Smooth muscle cell (in vitro differentiated cells): Measurements from ENCODE around the gene TIMM10. TPM values are rescaled to one million over a fixed set of nuclear protein-coding genes. Genes with fewer than 3 reads are reported as not detected.

ENCODE experiments used
- DNase-seq: peaks from one replicate; lab custom pipeline; 2025; ENCODE audit not compliant: unreplicated experiment; lab: John Stamatoyannopoulos, UW
- H2AFZ ChIP-seq: fragments of 200-600 bp; sonication (generic); 2 replicates; pipeline ENCODE4 v1.6.0; 2016; ENCODE audit warnings: antibody characterized with exemption, low read depth, mild to moderate bottlenecking
- H3F3A ChIP-seq: fragments of 200-600 bp; sonication (generic); 2 replicates; pipeline ENCODE4 v1.6.0; 2017; ENCODE audit warnings: antibody characterized with exemption, low read depth
- H3K27ac ChIP-seq: fragments of 200-600 bp; sonication (generic); 2 replicates; pipeline ENCODE4 v1.5.1; 2016; ENCODE audit warnings: low read depth, mild to moderate bottlenecking
- H3K27me3 ChIP-seq: fragments of 200-600 bp; sonication (generic); 2 replicates; pipeline ENCODE4 v1.6.1; 2016; ENCODE audit warnings: low read depth, mild to moderate bottlenecking
- H3K36me3 ChIP-seq: fragments of 200-600 bp; sonication (generic); 2 replicates; pipeline ENCODE4 v1.5.1; 2016; ENCODE audit warnings: low read depth
- H3K4me1 ChIP-seq: fragments of 200-600 bp; sonication (generic); 2 replicates; pipeline ENCODE4 v1.5.1; 2016; ENCODE audit warnings: low read depth
- H3K4me2 ChIP-seq: fragments of 200-600 bp; sonication (generic); 2 replicates; pipeline ENCODE4 v1.6.0; 2016; ENCODE audit warnings: mild to moderate bottlenecking
- H3K4me3 ChIP-seq: fragments of 200-600 bp; sonication (generic); 2 replicates; pipeline ENCODE4 v1.5.1; 2016; ENCODE audit warnings: mild to moderate bottlenecking
- H3K79me2 ChIP-seq: fragments of 200-600 bp; sonication (generic); 2 replicates; pipeline ENCODE4 v1.6.0; 2016; ENCODE audit warnings: low read depth, mild to moderate bottlenecking
- H3K9ac ChIP-seq: fragments of 200-600 bp; sonication (generic); 2 replicates; pipeline ENCODE4 v1.6.0; 2016; ENCODE audit warnings: low read depth
- H3K9me3 ChIP-seq: fragments of 200-600 bp; sonication (generic); replicated peaks from 2 replicates; pipeline ENCODE4 v1.5.1; 2016; ENCODE audit warnings: low read depth
- H4K20me1 ChIP-seq: fragments of 200-600 bp; sonication (generic); 2 replicates; pipeline ENCODE4 v1.6.0; 2016; ENCODE audit warnings: low read depth
- WGBS: methylation state at CpG from one replicate; pipeline ENCODE4 v1.1.7; 2016; ENCODE audit warnings: low lambda C conversion rate; 5-methylcytosine and 5-hydroxymethylcytosine counted together
- polyA plus RNA-seq: library from polyadenylated mRNA; unstranded; fragments of >200 nt; fragmentation: Nextera tagmentation; extraction: Ambion mirVana; gene quantifications from 2 replicates; pipeline ENCODE4 v1.2.1, GENCODE V29; 2016
- small RNA-seq: library from RNA; depleted of rRNA; stranded (forward); fragments of <200 nt; gene quantifications from one replicate; pipeline ENCODE3, GENCODE V24; 2014
- total RNA-seq: library from RNA; depleted of rRNA; stranded (reverse); fragments of >200 nt; gene quantifications from 2 replicates; pipeline ENCODE4 v1.2.3, GENCODE V29; 2014
- TF ChIP-seq, protein P1 (sequence below): fragments of 200-600 bp; sonication (generic); IDR thresholded peaks from 2 replicates; pipeline ENCODE4 v1.5.1; 2017; ENCODE audit warnings: borderline replicate concordance, mild to moderate bottlenecking, antibody characterized with exemption; ENCODE audit not compliant: insufficient read depth, poor library complexity, severe bottlenecking

Gene TIMM10
- total and polyA plus RNA-seq, 2 experiments from 2014 or later = 34.2 to 110 TPM

DNA sequence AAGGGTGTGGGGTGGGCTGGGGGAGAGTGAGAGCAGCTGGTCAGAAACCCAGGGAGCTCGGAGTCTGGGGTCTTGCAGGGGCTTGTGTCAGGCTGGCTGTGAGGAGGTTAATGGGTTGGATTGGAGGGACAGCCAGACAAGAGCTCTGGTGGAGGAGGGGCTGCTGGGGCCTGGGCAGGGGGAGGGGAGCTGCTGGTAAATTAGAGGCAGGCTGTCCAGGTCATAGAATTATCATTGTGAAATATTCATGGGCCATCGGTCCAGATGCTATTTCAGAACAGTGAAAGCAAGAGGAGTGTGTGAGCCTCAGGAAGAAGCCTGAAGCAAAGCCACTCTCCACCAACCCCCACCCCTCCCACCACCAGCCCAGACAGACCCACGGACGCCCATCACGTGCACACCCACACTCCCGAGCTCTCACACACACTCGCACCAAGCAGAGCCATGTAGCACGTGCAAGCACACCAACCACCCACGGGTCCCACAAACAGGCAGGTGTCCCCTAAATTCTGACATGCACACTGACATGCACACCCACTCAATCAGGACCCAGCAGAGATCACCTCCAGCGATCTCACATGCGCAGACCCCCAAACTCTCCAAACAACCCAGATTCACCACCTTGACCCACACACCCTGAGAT lies 51.4 kb downstream of the TIMM10 start:
- Histone ChIP-seq H2AFZ (no peak overlapping the region), H3K27me3 (peaks cover 98% of the 10 kb centered on the region), H3K79me2 (no peaks in the 10 kb centered on the region), H3F3A (no peaks in the 10 kb centered on the region), H3K27ac (no peak overlapping the region), H3K9ac (no peak overlapping the region), H3K36me3 (no peaks in the 10 kb centered on the region), H3K9me3 (no peaks in the 10 kb centered on the region), H3K4me2 (no peak overlapping the region), H3K4me1 (peaks cover 10% of the 10 kb centered on the region), H3K4me3 (no peak overlapping the region), H4K20me1 (no peaks in the 10 kb centered on the region)
- TF ChIP-seq, protein P1, sequence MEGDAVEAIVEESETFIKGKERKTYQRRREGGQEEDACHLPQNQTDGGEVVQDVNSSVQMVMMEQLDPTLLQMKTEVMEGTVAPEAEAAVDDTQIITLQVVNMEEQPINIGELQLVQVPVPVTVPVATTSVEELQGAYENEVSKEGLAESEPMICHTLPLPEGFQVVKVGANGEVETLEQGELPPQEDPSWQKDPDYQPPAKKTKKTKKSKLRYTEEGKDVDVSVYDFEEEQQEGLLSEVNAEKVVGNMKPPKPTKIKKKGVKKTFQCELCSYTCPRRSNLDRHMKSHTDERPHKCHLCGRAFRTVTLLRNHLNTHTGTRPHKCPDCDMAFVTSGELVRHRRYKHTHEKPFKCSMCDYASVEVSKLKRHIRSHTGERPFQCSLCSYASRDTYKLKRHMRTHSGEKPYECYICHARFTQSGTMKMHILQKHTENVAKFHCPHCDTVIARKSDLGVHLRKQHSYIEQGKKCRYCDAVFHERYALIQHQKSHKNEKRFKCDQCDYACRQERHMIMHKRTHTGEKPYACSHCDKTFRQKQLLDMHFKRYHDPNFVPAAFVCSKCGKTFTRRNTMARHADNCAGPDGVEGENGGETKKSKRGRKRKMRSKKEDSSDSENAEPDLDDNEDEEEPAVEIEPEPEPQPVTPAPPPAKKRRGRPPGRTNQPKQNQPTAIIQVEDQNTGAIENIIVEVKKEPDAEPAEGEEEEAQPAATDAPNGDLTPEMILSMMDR = no peak
- 78% methylated on average over 11 of the region's 11 CpGs for WGBS
- DNase-seq = no peak

Small RNA genes within 50 kb of the gene (small RNA-seq; reads per million reads assigned to genes)
- not detected for gene RN7SL605P

Other genes with a start within 250 kb of the TIMM10 start
- 39.0 and 46.3 TPM in 2 replicates for gene TNKS1BP1, start 205.8 kb downstream of the TIMM10 start, total RNA-seq
- gene TNKS1BP1, start 205.8 kb downstream of the TIMM10 start, polyA plus RNA-seq = 86.3 and 118 TPM in 2 replicates
- gene SSRP1, start 194.9 kb downstream of the TIMM10 start, total RNA-seq = 57.6 and 64.9 TPM in 2 replicates
- gene SSRP1, start 194.9 kb downstream of the TIMM10 start, polyA plus RNA-seq = 46.0 and 53.2 TPM in 2 replicates
- not detected in 2 replicates for gene P2RX3, start 192.4 kb downstream of the TIMM10 start, total RNA-seq
- gene P2RX3, start 192.4 kb downstream of the TIMM10 start, polyA plus RNA-seq = 0.19 TPM in 1 of 2 replicates, not detected in the other
- not detected in 2 replicates for gene PRG3, start 149.6 kb downstream of the TIMM10 start, total RNA-seq
- gene PRG3, start 149.6 kb downstream of the TIMM10 start, polyA plus RNA-seq = not detected in 2 replicates
- not detected in 2 replicates for gene PRG2, start 140.1 kb downstream of the TIMM10 start, total RNA-seq
- not detected in 2 replicates for gene PRG2, start 140.1 kb downstream of the TIMM10 start, polyA plus RNA-seq
- 8.0 and 9.3 TPM in 2 replicates for gene SLC43A3, start 103.6 kb downstream of the TIMM10 start, total RNA-seq
- 12.8 and 13.5 TPM in 2 replicates for gene SLC43A3, start 103.6 kb downstream of the TIMM10 start, polyA plus RNA-seq
- gene RTN4RL2, start 70.2 kb downstream of the TIMM10 start, total RNA-seq = 0.18 TPM in 1 of 2 replicates, not detected in the other
- 0.34 and 0.76 TPM in 2 replicates for gene RTN4RL2, start 70.2 kb downstream of the TIMM10 start, polyA plus RNA-seq
- gene SLC43A1, start 15.1 kb downstream of the TIMM10 start, total RNA-seq = 1.3 and 9.4 TPM in 2 replicates
- gene SLC43A1, start 15.1 kb downstream of the TIMM10 start, polyA plus RNA-seq = 7.3 and 7.4 TPM in 2 replicates
- not detected in 2 replicates for gene SMTNL1, start 6.8 kb upstream of the TIMM10 start, total RNA-seq
- not detected in 2 replicates for gene SMTNL1, start 6.8 kb upstream of the TIMM10 start, polyA plus RNA-seq
- gene UBE2L6, start 36.9 kb upstream of the TIMM10 start, total RNA-seq = 14.4 and 15.1 TPM in 2 replicates
- 28.2 and 28.8 TPM in 2 replicates for gene UBE2L6, start 36.9 kb upstream of the TIMM10 start, polyA plus RNA-seq
- 31.0 and 47.8 TPM in 2 replicates for gene SERPING1, start 66.9 kb upstream of the TIMM10 start, total RNA-seq
- 80.3 and 95.8 TPM in 2 replicates for gene SERPING1, start 66.9 kb upstream of the TIMM10 start, polyA plus RNA-seq
- 0.18 and 2.5 TPM in 2 replicates for gene YPEL4, start 119.2 kb upstream of the TIMM10 start, total RNA-seq
- 2.0 and 2.9 TPM in 2 replicates for gene YPEL4, start 119.2 kb upstream of the TIMM10 start, polyA plus RNA-seq
- gene CLP1, start 127.0 kb upstream of the TIMM10 start, total RNA-seq = 18.3 and 23.0 TPM in 2 replicates
- gene CLP1, start 127.0 kb upstream of the TIMM10 start, polyA plus RNA-seq = 18.0 and 19.7 TPM in 2 replicates
- gene ZDHHC5, start 137.4 kb upstream of the TIMM10 start, total RNA-seq = 37.2 and 38.0 TPM in 2 replicates
- 33.2 and 34.5 TPM in 2 replicates for gene ZDHHC5, start 137.4 kb upstream of the TIMM10 start, polyA plus RNA-seq
- 25.3 and 36.9 TPM in 2 replicates for gene MED19, start 181.5 kb upstream of the TIMM10 start, total RNA-seq
- gene MED19, start 181.5 kb upstream of the TIMM10 start, polyA plus RNA-seq = 37.9 and 43.8 TPM in 2 replicates
- gene TMX2, start 181.8 kb upstream of the TIMM10 start, total RNA-seq = 75.4 and 82.6 TPM in 2 replicates
- gene TMX2, start 181.8 kb upstream of the TIMM10 start, polyA plus RNA-seq = 86.6 and 87.0 TPM in 2 replicates
- gene SELENOH, start 210.7 kb upstream of the TIMM10 start, total RNA-seq = 120 and 131 TPM in 2 replicates
- 141 and 143 TPM in 2 replicates for gene SELENOH, start 210.7 kb upstream of the TIMM10 start, polyA plus RNA-seq
- gene BTBD18, start 221.1 kb upstream of the TIMM10 start, total RNA-seq = not detected in 2 replicates
- gene BTBD18, start 221.1 kb upstream of the TIMM10 start, polyA plus RNA-seq = 0.22 and 0.50 TPM in 2 replicates
- 135 and 156 TPM in 2 replicates for gene CTNND1, start 231.0 kb upstream of the TIMM10 start, total RNA-seq
- gene CTNND1, start 231.0 kb upstream of the TIMM10 start, polyA plus RNA-seq = 66.0 and 74.8 TPM in 2 replicates